ENCODE data around the gene SLC9A8. TPM values are rescaled to one million over a fixed set of nuclear protein-coding genes. Genes with fewer than 3 reads are reported as not detected.

The SLC9A8 gene
- total and polyA plus RNA-seq, 9 of the 15 experiments (the other 6 are each of a cell fraction or from before 2014, with no cell fraction given) = 0.56 to 9.7 (median 5.0) TPM

DNA sequence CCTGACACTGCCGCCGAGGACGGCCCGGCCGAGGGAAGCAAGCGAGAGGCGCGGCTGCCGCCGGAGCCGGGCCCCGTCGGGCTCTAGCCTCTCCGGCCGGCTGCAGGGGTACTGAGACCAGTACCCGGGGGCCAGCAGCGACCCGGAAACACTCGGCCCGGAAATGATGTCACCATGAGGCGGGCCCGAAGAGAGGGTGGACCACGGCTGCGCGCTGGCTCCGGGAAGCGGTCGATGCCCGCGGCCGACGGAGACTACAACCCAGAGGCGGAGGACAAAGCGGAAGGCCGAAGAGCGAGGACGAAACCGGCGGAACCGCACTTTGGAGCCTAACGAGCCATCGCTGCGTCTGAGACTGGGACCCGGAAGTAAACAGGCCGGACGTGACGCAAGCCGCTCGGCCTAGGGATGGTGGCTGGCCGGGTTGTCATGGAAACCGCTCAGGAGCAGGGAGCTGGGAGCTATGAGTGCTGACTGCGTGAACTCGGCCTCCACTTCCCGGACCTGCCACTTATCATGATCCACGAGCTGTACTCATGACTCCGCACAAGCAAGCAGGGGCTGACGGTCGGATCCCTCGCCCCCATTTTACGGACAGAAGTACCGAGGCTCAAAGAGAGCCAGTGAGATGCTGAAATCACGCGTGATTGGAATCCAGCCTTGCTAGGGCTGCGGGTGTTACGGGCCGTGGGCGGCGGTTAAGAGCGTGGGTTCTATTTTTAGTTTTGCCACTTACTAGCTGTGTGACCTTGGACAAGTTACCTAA lies 102.9 kb downstream of the SLC9A8 start, which contains the start of gene SPATA2 (continued):
- TF ChIP-seq U2AF1 (optimal IDR thresholded peaks at IDR 0.05; ENCODE audit: low read depth, low read length) (peak; percentile 82), POU5F1 (IDR thresholded peaks at IDR 0.05; ENCODE audit: borderline replicate concordance, low read depth, low read length, partially characterized antibody) (peak; percentile 8), TBP (optimal IDR thresholded peaks at IDR 0.05; ENCODE audit: low read depth, low read length) (peak; percentile 48), HNRNPK (IDR thresholded peaks at IDR 0.05; ENCODE audit: low read depth, low read length, poor library complexity, severe bottlenecking) (no peak), HMGN3 (IDR thresholded peaks at IDR 0.05; ENCODE audit: borderline replicate concordance, extremely low read depth, insufficient read length, low read depth, low read length) (no peak), RB1 (IDR thresholded peaks at IDR 0.05; ENCODE audit: low read depth) (peak; percentile 76), GABPB2 (CRISPR knock-in tag; conservative IDR thresholded peaks at IDR 0.05) (no peak), HDAC1 (IDR thresholded peaks at IDR 0.05) (peak; percentile 66 to 91; a peak in 3 of 4 replicates), ZNF174 (CRISPR knock-in tag; IDR thresholded peaks at IDR 0.05) (no peak), TOE1 (IDR thresholded peaks at IDR 0.05; ENCODE audit: borderline replicate concordance) (peak; percentile 28; the same call in 1 of the 2 replicates), TOE1 (CRISPR knock-in tag; IDR thresholded peaks at IDR 0.05; ENCODE audit: borderline replicate concordance, low read depth) (no peak), SP1 (CRISPR knock-in tag; IDR thresholded peaks at IDR 0.05) (peak; percentile 82), MAZ (CRISPR knock-in tag; conservative IDR thresholded peaks at IDR 0.05 in 1 of 2, IDR thresholded peaks at IDR 0.05 in 1 of 2) (peak; percentile 74 to 78; a peak in 3 of 4 replicates), ZNF354B (CRISPR knock-in tag; IDR thresholded peaks at IDR 0.05) (no peak), ZNF79 (CRISPR knock-in tag; IDR thresholded peaks at IDR 0.05; ENCODE audit: low read depth) (no peak), FOXM1 (IDR thresholded peaks at IDR 0.05; ENCODE audit: low read depth) (peak; percentile 53), FOXM1 (CRISPR knock-in tag; IDR thresholded peaks at IDR 0.05; ENCODE audit: low read depth) (peak; percentile 92), MAFK (IDR thresholded peaks at IDR 0.05; ENCODE audit: low read length) (peak; percentile 42; the same call in 1 of the 2 replicates), RBFOX2 (IDR thresholded peaks at IDR 0.05; ENCODE audit: low read depth, low read length) (peak; percentile 93), GABPB1 (CRISPR knock-in tag; IDR thresholded peaks at IDR 0.05) (peak; percentile 99)
- TF ChIP-seq, protein P1, sequence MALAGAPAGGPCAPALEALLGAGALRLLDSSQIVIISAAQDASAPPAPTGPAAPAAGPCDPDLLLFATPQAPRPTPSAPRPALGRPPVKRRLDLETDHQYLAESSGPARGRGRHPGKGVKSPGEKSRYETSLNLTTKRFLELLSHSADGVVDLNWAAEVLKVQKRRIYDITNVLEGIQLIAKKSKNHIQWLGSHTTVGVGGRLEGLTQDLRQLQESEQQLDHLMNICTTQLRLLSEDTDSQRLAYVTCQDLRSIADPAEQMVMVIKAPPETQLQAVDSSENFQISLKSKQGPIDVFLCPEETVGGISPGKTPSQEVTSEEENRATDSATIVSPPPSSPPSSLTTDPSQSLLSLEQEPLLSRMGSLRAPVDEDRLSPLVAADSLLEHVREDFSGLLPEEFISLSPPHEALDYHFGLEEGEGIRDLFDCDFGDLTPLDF (CRISPR knock-in tag; IDR thresholded peaks at IDR 0.05) = peak; percentile 33; the same call in 1 of the 2 replicates
- TF ChIP-seq, protein P2, sequence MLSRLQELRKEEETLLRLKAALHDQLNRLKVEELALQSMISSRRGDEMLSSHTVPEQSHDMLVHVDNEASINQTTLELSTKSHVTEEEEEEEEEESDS (CRISPR knock-in tag; IDR thresholded peaks at IDR 0.05) = no peak
- TF ChIP-seq, protein P3, sequence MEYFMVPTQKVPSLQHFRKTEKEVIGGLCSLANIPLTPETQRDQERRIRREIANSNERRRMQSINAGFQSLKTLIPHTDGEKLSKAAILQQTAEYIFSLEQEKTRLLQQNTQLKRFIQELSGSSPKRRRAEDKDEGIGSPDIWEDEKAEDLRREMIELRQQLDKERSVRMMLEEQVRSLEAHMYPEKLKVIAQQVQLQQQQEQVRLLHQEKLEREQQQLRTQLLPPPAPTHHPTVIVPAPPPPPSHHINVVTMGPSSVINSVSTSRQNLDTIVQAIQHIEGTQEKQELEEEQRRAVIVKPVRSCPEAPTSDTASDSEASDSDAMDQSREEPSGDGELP (CRISPR knock-in tag; IDR thresholded peaks at IDR 0.05; ENCODE audit: borderline replicate concordance) = peak; percentile 58; the same call in 1 of the 2 replicates
- TF ChIP-seq, protein P4, sequence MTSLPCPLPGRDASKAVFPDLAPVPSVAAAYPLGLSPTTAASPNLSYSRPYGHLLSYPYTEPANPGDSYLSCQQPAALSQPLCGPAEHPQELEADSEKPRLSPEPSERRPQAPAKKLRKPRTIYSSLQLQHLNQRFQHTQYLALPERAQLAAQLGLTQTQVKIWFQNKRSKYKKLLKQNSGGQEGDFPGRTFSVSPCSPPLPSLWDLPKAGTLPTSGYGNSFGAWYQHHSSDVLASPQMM (CRISPR knock-in tag; IDR thresholded peaks at IDR 0.05) = no peak
- TF ChIP-seq, protein P5, sequence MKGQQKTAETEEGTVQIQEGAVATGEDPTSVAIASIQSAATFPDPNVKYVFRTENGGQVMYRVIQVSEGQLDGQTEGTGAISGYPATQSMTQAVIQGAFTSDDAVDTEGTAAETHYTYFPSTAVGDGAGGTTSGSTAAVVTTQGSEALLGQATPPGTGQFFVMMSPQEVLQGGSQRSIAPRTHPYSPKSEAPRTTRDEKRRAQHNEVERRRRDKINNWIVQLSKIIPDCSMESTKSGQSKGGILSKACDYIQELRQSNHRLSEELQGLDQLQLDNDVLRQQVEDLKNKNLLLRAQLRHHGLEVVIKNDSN (CRISPR knock-in tag; IDR thresholded peaks at IDR 0.05) = peak; percentile 27; the same call in 1 of the 2 replicates

Data from K562 (cell line).